DLD1 (cell line): Measurements from ENCODE around the gene LOXL1.

ENCODE experiments used
- in situ Hi-C: cut with HindIII; loops from 2 replicates; pipeline ENCODE4 v1.10.0; 2017; ENCODE audit warnings: low sequenced_read_pairs

LOXL1 gene

DNA sequence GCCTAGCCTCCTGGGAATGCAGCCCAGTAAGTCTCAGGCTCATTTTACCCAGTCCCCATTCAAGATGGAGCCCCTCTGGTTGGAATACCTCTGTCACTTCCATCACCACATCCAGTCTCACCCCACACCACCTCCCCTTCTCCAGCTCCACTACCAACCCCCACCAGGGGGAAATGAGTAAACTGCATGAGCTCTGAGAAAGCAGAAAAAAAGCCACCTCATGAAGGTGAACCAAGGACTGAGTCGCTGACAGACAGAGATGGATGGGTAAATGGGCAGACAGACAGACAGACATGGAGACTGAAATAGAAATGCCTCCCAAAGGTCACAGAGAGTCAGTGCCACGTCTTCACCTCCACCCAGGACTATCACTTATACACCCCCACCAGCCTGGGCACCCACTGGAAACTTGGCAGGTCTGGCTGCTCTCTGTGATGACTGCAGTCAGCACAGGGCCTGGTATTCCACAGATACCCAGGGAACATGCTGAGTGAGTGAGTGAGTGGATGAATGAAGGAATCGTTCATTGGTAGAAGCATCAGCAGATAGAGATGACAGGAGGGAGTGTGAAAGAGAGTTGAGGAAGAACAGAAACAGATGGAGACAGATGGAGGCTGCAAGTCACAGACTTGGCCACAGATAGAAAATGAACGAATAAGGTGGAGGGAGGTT is 4.9 kb upstream of the LOXL1 start:
- in situ Hi-C loops: no loop called here

DNA sequence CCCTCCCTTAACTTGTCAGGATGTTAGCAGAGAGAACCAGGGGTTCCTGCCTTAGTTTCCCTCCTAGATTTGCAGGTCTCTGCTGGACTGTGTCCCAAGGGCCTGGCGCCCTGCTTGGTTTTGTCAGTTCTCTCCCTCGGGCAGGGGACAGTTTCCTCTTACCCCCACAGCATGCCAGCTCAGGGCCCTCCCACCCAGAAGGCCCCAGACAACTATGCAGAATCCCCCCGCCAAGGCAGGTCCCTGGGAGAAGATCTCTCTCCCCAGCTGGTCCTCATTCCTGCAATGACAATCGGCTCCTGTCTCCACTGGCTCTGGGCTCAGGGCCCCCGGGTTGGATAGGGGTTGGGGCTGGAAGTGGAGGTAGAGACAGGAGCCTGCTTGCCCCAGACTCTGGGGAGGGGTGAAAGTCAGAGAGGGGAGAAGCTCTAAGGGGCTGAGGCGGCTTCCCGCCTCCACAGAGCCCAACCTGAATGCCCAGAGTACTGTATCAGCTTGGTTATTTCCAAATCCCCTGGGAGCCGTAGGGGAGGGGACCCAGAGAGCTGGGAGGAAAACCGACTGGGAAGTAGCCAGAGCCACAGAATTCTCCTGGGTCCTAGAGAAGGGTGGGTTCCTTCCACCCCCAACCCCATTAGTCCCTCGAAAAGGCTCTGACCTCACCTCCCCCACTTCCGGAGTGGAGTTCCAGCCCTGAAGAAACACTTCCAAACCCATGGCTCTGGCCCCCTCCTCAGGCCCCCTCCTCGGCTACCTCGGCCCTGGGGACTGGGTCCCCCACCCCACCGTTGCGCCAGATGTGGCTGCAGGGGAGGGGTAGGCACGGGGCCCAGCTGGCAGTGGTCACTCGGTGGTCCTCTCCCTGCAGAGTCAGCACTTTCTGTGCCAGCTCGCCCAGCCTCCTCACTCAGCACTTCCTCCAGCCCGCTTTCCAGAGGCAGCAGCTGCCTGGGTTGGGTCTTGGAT is 3.8 kb upstream of the LOXL1 start:
- in situ Hi-C loops: no loop called here

DNA sequence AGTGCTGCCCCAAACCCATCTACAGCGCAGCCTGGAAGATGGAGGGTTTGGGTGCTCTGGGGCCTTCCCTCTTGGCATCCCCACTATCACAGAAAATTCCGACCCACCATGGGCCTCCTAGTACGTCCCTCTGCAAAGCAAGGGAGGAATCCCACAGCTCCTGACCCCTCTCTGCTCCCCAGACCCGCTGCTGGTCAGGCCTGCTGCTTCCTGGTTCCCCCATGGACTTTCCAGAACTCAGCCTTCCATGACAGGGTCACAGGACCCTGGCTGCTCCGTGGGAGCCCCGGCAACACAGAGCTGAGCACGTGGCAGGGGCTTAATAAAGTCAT is 3.1 kb upstream of the LOXL1 start:
- in situ Hi-C loops: no loop called here

DNA sequence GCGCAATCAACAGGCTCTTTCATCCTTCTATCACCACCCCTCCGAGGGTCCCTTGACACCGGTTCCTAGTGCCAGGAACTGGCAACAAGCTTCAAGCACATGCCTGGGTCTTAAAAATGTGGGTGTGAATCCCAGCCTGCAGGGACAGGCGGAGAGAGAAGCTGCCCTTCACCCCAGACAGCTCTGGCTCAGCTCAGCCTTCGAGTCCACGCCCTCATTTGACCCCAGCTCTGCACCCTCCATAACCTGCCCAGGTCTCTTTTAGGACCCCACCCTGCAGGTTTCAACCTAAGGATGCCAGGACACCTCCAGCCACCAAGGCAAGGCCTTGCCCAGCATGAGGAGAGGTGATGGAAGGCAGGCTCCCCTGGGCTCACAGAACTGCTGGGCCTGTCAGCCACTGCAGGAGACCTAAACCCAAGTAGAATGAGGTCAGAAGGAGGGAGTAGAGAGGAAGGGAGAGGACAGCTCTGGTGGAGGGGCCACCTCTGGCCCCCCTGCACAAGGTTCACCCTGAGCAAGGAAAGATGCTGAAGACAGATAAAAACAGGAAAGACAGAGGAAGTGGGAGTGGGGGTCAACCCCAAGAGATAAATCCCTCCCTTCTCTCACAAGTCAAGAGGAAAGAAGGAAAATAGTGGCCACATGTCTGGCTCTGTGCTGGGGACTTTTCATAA is 2.6 kb upstream of the LOXL1 start:
- in situ Hi-C loops: no loop called here

DNA sequence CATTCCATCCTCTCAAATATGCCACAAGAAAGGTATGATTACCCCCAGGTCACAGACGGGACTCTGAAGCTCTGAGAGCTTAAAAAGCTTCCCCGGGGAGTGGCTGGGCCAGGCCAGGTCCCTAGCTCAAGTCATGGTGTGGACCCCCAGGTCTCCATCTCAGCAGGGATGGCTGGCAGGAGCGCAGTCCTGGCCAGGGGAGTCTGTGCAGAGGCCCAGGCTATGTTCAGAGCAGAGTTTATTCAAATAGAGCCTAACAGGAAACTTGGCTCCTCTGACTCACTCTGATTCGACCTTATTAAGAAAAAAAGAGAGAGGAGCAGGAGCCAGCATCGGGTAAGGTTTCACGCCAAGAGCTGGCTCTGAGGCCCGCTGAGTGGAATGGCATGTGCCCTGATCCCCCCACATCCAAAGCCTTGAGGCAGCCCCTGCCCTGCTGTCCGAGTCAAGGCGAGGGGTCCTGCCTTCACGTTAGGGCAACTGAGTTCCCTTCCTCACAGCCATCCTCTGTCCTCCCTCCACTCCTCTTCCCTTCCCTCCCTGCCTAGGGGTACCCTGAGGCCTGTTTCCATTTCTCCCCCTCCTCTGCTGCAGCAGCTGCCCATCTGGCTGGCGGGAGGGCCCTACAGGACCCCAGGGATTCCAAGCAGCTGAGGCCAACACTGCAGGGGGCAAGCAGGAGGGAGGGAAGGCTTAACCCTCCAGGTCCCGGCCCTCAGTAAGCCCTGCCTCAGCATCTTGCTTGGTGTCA is 1.9 kb upstream of the LOXL1 start:
- in situ Hi-C loops: no loop called here

DNA sequence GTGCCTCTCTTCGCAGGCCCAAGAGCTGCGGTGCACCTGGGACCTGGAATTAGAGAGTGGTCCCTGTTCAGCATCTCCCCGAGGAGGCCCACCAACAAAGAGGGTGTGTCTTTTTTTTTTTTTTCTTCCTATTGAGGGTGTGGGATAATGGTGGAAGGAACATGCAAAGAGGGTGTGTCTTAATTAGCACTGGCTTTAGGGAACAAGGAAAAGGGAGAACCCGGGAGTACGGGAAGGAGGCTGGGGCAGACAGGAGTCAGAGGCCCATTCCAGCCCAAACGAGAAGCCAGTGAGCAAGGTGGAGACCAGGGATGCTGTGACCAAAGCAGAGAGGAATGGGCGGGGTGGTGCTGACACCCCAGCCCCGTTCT is 429 bp upstream of the LOXL1 start:
- in situ Hi-C loops: no loop called here

DNA sequence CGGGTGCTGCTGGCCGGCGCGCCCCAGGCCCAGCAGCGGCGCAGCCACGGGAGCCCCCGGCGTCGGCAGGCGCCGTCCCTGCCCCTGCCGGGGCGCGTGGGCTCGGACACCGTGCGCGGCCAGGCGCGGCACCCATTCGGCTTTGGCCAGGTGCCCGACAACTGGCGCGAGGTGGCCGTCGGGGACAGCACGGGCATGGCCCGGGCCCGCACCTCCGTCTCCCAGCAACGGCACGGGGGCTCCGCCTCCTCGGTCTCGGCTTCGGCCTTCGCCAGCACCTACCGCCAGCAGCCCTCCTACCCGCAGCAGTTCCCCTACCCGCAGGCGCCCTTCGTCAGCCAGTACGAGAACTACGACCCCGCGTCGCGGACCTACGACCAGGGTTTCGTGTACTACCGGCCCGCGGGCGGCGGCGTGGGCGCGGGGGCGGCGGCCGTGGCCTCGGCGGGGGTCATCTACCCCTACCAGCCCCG is 777 bp downstream of the LOXL1 start:
- in situ Hi-C loops: no loop called here

DNA sequence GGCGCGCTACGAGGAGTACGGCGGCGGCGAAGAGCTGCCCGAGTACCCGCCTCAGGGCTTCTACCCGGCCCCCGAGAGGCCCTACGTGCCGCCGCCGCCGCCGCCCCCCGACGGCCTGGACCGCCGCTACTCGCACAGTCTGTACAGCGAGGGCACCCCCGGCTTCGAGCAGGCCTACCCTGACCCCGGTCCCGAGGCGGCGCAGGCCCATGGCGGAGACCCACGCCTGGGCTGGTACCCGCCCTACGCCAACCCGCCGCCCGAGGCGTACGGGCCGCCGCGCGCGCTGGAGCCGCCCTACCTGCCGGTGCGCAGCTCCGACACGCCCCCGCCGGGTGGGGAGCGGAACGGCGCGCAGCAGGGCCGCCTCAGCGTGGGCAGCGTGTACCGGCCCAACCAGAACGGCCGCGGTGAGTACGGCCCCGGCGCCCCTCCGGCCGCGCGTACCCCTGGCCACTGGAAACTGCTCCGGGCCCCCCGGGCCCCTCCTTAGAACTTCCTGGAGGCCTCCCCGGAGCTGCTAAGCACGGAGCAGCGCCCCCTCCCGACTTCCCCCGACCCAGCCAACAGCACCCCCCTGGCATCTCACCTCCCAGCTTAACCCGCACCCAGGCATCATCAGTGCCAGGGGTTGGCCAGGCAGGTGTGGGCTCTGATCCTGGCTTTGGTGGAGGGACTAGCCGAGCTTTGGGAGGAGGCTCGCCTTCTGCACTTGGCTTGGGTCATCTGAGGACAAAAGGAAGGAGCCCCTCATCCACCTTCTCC is 1.4 kb downstream of the LOXL1 start:
- in situ Hi-C loops: no loop called here

DNA sequence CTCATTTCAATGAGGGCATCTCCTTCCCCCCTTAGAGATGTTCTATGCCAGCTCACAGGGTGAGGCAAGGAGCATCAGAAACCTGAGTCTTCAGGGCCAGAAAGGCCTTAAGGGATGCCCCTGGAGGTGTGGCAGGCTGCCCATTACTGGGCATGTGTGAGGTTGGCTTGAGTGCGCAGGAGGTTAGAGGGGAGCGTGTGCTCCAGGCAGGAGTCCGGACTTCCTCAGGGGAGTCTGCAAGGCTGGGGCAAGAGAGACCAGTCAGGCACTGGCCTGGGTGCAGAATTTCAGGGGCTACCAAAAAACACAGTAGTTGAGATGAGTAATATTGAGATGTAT is 1.9 kb downstream of the LOXL1 start:
- in situ Hi-C loops: no loop called here

DNA sequence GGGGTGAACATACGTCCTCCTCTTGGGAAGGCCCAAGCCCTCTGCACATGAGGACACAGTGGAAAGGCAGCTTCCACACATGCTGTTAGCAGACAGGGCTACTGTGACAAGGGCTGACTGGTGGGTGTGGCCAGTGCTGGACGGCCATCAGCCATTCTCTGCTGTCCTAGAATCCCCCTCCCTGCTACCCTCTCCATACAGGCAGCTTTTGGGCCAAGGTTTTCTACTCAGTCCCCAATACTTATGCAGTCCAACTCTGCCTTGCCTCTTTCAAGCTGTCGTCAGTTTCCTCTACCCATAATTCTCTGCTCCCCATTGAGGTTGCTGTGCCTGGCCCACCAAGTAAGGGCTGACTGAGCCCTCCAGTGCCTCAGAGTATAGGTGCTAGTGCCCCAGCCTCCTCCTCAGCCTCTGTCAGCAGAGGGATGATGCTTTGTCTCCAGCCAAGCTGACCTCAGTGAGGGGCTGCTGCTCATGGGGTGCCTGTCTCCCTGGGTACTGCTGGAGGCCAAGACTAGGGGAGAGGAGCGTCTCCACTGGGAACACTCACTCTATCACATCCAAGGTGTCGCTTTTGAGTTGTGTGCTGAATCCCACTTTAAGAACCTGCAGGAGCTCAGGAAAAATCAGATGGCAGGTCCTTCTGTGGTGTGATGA is 2.8 kb downstream of the LOXL1 start:
- in situ Hi-C loops: no loop called here

DNA sequence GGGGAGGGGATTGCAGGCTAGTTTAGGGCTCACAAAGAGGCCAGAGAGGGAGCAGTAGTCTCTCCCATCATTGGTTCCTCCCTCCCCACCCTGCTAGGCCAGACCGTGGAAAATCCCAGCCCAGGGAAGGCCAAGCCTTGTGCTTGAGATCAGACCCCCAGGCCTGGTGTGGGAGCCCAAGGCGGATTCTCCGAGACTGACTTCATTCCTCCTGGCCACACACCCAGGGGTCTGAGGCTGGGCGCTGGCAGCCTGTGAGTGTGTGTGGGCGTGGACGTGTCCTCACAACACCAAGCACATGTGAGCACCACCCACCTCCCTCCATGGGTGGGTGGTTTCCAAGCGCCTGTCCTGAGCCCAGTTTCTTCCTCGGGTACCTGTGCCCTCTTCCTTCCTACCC is 4.1 kb downstream of the LOXL1 start:
- in situ Hi-C loops: no loop called here

DNA sequence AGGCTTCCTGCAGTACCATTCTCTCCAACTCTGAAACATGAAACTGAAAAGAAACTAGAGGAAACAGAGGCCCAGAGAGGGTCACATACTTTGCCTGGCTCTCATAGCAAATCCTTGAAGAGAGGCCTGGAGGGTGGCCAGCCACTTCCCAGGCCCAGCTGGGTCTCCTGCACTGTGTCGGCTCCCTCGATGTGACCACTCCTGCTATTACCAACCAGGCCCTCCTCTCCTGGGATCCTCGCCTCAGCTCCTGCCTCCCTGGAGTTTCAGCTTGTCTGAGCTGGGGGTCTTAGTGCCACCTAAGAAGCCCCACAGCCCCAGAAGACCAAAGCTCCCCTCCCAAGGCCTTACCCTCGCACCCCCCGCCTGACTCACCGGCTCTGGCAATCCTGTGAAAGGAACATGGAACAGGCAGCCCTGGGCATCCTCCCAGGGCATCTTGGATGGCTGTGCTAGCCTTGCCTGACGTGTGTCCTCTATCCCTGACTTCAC is 4.6 kb downstream of the LOXL1 start:
- in situ Hi-C loops: no loop called here

DNA sequence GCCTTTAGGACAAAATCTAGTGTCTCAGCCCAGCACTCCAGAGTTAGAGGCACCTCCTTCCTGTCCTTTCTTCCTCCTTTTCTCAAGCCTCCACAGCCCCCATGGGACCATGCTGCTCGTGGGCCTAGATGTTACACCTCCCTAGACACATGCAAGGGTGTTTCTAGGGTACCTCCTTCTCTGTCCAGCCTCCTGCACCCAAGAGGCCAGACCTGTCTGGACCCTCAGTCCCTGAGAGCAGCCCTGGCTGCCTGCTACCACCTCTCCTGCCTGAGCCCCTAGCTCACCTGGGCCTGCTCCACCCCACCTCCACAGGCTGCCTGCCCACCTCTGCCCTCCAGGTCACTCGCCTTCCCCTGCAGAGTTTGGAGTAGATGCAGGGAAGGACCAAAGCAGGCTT is 5.2 kb downstream of the LOXL1 start:
- in situ Hi-C loops: no loop called here

DNA sequence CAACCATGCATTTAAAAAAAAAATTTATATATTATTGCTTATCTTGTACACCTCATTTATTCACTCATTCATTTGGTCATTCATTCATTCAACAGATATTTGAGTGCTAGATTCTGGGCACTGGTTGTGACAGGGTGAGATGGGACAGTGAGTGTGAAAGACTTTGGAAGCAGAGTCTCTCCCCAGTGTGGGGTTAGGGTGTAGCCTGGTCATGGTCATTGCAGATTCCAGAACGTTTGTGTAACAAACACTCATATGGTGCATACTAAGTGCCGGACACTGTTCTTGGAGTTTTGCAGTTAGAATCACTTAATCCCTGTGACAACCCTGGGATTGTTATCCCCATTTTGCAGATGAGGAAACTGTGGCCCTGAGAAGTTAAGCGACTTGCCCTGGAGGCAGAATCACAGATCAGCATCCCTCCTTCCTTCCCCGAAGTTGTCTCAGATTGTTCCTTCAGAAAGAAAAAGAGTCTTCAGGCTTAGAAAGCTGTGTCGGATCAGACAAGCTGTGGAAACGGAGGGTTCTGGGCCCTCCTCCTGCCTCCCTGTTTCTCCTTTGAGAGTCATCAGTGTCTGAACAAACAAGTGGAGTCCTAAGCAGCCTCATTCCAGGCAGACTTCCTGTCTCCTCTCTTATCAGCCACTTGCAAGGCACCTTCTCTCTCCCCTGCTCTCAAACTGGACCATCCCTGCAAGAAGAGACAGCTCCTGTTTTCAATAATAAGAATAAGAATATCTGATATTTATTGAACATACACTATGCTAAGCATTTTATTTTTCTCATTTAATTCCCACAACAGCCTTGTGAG is 6.3 kb downstream of the LOXL1 start:
- in situ Hi-C loops: no loop called here

DNA sequence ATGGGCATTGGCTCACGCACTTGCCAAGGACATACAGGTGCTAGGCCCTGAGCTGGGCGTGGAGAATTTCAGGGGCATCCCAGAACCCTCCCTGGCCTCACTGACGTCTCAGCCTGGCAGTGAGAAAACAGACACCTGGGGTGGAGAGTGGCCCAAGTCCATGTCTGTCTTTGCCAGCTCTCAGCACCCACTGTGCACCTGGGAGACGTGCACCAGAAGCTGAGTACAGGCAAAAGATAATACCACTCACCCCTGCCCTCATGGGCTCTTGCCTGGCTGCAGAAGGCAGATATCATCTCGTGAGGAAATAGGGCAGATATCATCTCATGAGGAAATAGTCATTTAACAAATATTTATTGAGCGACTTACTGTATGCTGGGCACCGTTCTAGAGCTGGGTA is 8.0 kb downstream of the LOXL1 start:
- in situ Hi-C loops: no loop called here

DNA sequence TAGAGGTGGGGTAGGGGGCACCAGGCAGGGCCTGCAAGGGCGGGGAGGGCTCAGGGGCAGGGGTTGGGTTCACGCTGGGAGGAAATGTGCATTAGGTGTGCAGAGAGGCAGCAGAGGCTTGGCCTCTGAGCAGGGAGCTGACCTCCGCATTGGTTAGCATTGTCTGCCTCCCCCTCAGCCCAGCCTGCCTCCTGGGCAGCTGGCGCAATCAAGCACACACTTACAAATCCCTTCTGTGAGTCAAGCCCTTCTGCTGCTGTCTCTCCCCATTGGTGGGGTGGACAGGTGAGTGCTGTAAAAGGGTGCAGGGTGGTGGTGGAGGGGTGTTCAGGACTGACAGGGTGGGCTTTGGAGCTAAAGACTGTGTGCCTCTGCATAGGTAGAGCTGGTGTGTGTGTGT is 9.3 kb downstream of the LOXL1 start:
- in situ Hi-C loops: no loop called here

DNA sequence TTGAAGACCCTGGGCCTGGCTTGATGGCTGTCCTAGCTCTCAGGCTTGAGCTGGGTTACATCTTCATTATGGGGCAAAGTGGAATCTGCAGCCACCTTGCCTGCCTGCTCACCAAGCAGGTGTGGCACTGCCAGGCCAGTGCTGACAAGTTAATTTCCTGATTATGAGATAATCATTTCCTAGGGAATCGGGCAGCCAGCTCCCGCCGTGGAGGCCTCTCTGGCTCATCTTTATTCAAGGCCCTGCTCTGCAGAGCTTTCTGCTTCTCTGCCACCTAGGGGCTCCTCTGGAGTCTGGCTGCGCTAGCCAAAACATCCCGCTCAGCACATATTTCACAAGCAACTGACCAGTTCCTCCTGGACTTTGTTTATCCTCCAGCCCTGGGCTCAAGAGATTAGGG is 9.9 kb downstream of the LOXL1 start:
- in situ Hi-C loops: no loop called here

DNA sequence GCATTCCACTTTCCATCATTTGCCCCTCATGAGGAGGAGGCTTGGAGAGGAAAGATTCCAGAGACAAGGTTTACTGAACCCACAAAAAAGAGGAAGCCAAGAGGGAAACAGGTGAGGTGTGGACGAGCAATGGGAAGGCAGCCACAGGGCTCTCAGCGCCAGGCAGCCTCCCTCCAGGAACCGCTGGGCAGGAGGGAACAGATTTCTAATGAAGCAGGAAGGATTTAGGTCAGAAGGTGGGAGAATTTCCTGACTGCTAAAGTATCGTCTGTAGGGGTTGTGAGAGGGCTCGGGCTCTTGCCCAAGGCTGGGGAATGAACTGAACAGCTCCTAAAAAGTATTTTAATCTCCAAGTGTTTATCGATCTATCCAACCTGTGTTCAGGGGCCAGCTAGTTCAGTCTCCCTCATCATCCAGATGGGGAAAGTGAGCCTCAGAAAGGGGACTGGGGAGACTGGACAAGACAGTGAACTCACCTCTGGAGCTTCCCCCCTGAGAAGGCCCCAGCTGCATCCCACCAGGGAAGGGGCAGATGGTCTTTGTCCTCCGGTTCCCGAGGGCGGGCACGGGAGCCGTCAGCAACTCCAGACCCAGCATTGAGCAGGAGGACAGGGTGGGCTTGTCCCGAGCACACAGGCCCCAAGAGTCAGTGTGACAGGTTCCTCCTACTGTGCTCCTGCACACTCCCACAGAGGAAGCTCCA is 10.5 kb downstream of the LOXL1 start:
- in situ Hi-C loops: no loop called here
